CD14-positive monocyte (primary cell): ENCODE results near the gene CD79B. TPM values are rescaled to one million over a fixed set of nuclear protein-coding genes. Genes with fewer than 3 reads are reported as not detected.

Source experiments
- DNase-seq, 3 donors: peaks; one replicate each; pipeline ENCODE4 v3.0.0-alpha.2; 2011 to 2022
- H2AFZ ChIP-seq: 2 replicates; pipeline ENCODE4 v1.6.0; 2012; ENCODE audit warnings: mild to moderate bottlenecking, low read depth, low read length, inconsistent platforms; ENCODE audit not compliant: insufficient read depth, poor library complexity, severe bottlenecking
- H3K27ac ChIP-seq, 2 donors: 1 replicate in 1 of 2; 2 replicates in 1 of 2; pipeline ENCODE4 v1.5.1; 2012 to 2013; ENCODE audit warnings: low read length in 2 of 2, control low read depth in 1 of 2, inconsistent platforms in 1 of 2, low read depth in 1 of 2, mild to moderate bottlenecking in 1 of 2
- H3K27me3 ChIP-seq, 2 donors: one replicate each; pipeline versions ENCODE4 v1.6.0 to v1.6.1; 2011 to 2013; ENCODE audit warnings: low read length in 2 of 2; ENCODE audit not compliant: control insufficient read depth in 2 of 2, insufficient read depth in 2 of 2
- H3K36me3 ChIP-seq, 2 donors: replicated peaks in 1 of 2; 1 replicate in 1 of 2; 2 replicates in 1 of 2; pipeline versions ENCODE4 v1.5.1 to v1.6.1; 2012 to 2013; ENCODE audit warnings: low read length in 2 of 2, control low read depth in 1 of 2, inconsistent platforms in 1 of 2, mild to moderate bottlenecking in 1 of 2; ENCODE audit not compliant: insufficient read depth in 2 of 2, control insufficient read depth in 1 of 2
- H3K4me1 ChIP-seq, 2 donors: 1 replicate in 1 of 2; 2 replicates in 1 of 2; pipeline versions ENCODE4 v1.5.1 to v1.6.1; 2012 to 2013; ENCODE audit warnings: low read length in 2 of 2, control low read depth in 1 of 2, inconsistent platforms in 1 of 2, mild to moderate bottlenecking in 1 of 2, moderate library complexity in 1 of 2; ENCODE audit not compliant: insufficient read depth in 2 of 2, control insufficient read depth in 1 of 2
- H3K4me2 ChIP-seq: replicated peaks from 2 replicates; pipeline ENCODE3; 2012; ENCODE audit warnings: low read length, moderate library complexity, mild to moderate bottlenecking; ENCODE audit not compliant: poor library complexity, severe bottlenecking; ENCODE audit errors: extremely low read depth
- H3K4me3 ChIP-seq, 3 experiments: fragments of 200-600 bp in 1 of 3; sonication (generic) in 1 of 3; replicated peaks in 1 of 3; 1 replicate in 2 of 3; 2 replicates in 1 of 3; pipeline ENCODE4 v1.5.1; 2011 to 2013; ENCODE audit warnings: low read length in 3 of 3, mild to moderate bottlenecking in 3 of 3, control low read depth in 2 of 3, low read depth in 2 of 3, inconsistent platforms in 1 of 3, moderate library complexity in 1 of 3
- H3K79me2 ChIP-seq: 2 replicates; pipeline ENCODE4 v1.6.0; 2012; ENCODE audit warnings: mild to moderate bottlenecking, control low read depth, inconsistent platforms, low read length, moderate library complexity; ENCODE audit not compliant: insufficient read depth
- H3K9ac ChIP-seq: 2 replicates; pipeline ENCODE4 v1.6.0; 2017; ENCODE audit warnings: low read length, mild to moderate bottlenecking; ENCODE audit not compliant: insufficient read depth, poor library complexity, severe bottlenecking
- H3K9me3 ChIP-seq, 2 donors: replicated peaks in 1 of 2; 1 replicate in 1 of 2; 2 replicates in 1 of 2; pipeline versions ENCODE4 v1.5.1 to v1.6.1; 2012 to 2013; ENCODE audit warnings: low read length in 2 of 2, control low read depth in 1 of 2; ENCODE audit not compliant: control insufficient read depth in 1 of 2, insufficient read depth in 1 of 2
- H4K20me1 ChIP-seq: 2 replicates; pipeline ENCODE4 v1.6.0; 2012; ENCODE audit warnings: mild to moderate bottlenecking, low read length, control low read depth, moderate library complexity; ENCODE audit not compliant: insufficient read depth
- H3K27ac Mint-ChIP-seq, 7 donors: one replicate each; pipeline ENCODE4 v1.8.0; 2020; ENCODE audit warnings: mild to moderate bottlenecking in 7 of 7, mixed read lengths in 7 of 7, moderate library complexity in 6 of 7, inconsistent platforms in 2 of 7
- H3K27me3 Mint-ChIP-seq, 3 donors: one replicate each; pipeline ENCODE4 v1.8.0; 2021 to 2022; ENCODE audit warnings: low read depth in 3 of 3, mild to moderate bottlenecking in 3 of 3, mixed read lengths in 3 of 3, moderate library complexity in 3 of 3, inconsistent platforms in 1 of 3
- H3K36me3 Mint-ChIP-seq, 2 donors: one replicate each; pipeline ENCODE4 v1.8.0; 2020; ENCODE audit warnings: mixed read lengths in 2 of 2, inconsistent platforms in 1 of 2, mild to moderate bottlenecking in 1 of 2
- H3K4me1 Mint-ChIP-seq: one replicate; pipeline ENCODE4 v1.8.0; 2020; ENCODE audit warnings: mild to moderate bottlenecking, mixed read lengths
- H3K4me3 Mint-ChIP-seq, 2 donors: one replicate each; pipeline ENCODE4 v1.8.0; 2020; ENCODE audit warnings: mild to moderate bottlenecking in 2 of 2, mixed read lengths in 2 of 2, moderate library complexity in 1 of 2
- H3K9me3 Mint-ChIP-seq, 7 donors: one replicate each; pipeline ENCODE4 v1.8.0; 2020 to 2022; ENCODE audit warnings: mixed read lengths in 7 of 7, mild to moderate bottlenecking in 6 of 7, moderate library complexity in 6 of 7, inconsistent platforms in 2 of 7
- CTCF ChIP-seq: fragments of 200-600 bp; IDR thresholded peaks from one replicate; pipeline ENCODE4 v1.8.0; 2022; ENCODE audit warnings: antibody characterized with exemption, mild to moderate bottlenecking
- WGBS: methylation state at CpG from one replicate; pipeline ENCODE4 v1.1.5; 2013; ENCODE audit warnings: missing lambda C conversion rate; ENCODE audit not compliant: insufficient coverage; 5-methylcytosine and 5-hydroxymethylcytosine counted together
- intact Hi-C, 2 donors: fragments of 100-400 bp; cut with micrococcal nuclease; formaldehyde crosslinking; loops; one replicate each; pipeline versions ENCODE4 v1.15.0 to v1.15.1; 2023
- polyA plus RNA-seq, 3 donors: library from polyadenylated mRNA; depleted of rRNA in 1 of 3; unstranded in 2 of 3; stranded (reverse) in 1 of 3; fragments of 300-500 nt in 2 of 3; fragments of >200 nt in 1 of 3; fragmentation: Illumina TruSeq in 2 of 3; gene quantifications; 1 replicate in 2 of 3; 2 replicates in 1 of 3; pipeline ENCODE4 v1.2.3, GENCODE V29; 2012 to 2021
- small RNA-seq: library from RNA; depleted of rRNA; stranded (forward); fragments of <200 nt; gene quantifications from one replicate; pipeline ENCODE3, GENCODE V24; 2012; ENCODE audit warnings: low read depth; ENCODE audit not compliant: insufficient read length

CD79B gene
- polyA plus RNA-seq, 3 donors = 19.6 to 21.8 (median 20.9) TPM

- intact Hi-C loops = no loop called here
- 90% methylated on average over 8 of the region's 12 CpGs for WGBS
These were observed 51.4 kb downstream of the CD79B start for GRCh38 chr17:63880706-63881105.

More at GRCh38 chr17:63880706-63881105, 51.4 kb downstream of the CD79B start:
- Histone ChIP-seq H3K4me1 (no peaks in the 10 kb centered on the region), H3K27ac (no peak overlapping the region), H4K20me1 (no peaks in the 10 kb centered on the region), H3K9me3 (no peaks in the 10 kb centered on the region), H3K36me3 (no peaks in the 10 kb centered on the region), H3K79me2 (no peaks in the 10 kb centered on the region), H3K4me3 (no peak overlapping the region), H3K9ac (no peak overlapping the region), H3K4me2 (no peak overlapping the region), H2AFZ (no peak overlapping the region), H3K27me3 (no peaks in the 10 kb centered on the region)
- no peak for DNase-seq
- Mint-ChIP-seq H3K9me3 (no peaks in the 10 kb centered on the region), H3K4me1 (no peaks in the 10 kb centered on the region), H3K4me3 (no peak overlapping the region), H3K27ac (no peak overlapping the region), H3K36me3 (no peaks in the 10 kb centered on the region), H3K27me3 (peaks cover 5 to 17% (median 14%) of the 10 kb centered on the region in 3 donors)
- TF ChIP-seq CTCF = no peak

Small RNA genes lying within 50 kb of the gene (small RNA-seq; reads per million reads assigned to genes)
- not detected for gene AC040958.1
- not detected for gene AC127029.1
- not detected for gene GH1

Other genes starting within 250 kb of the CD79B start
- gene LIMD2, start 232.2 kb downstream of the CD79B start, polyA plus RNA-seq = 100 to 1,000 TPM; 315 to 631 (median 334) TPM
- 10 to 100 TPM; 12.5 to 51.9 (median 19.8) TPM for gene STRADA, start 190.5 kb downstream of the CD79B start, polyA plus RNA-seq
- gene CCDC47, start 158.7 kb downstream of the CD79B start, polyA plus RNA-seq = 10 to 100 TPM; 15.2 to 56.4 (median 43.0) TPM
- gene DDX42, start 158.2 kb downstream of the CD79B start, polyA plus RNA-seq = 10 to 100 TPM in 1 of 3 donors, 1 to 10 TPM in 2; 3.1 to 89.2 (median 5.3) TPM
- gene PSMC5, start 104.9 kb downstream of the CD79B start, polyA plus RNA-seq = 10 to 100 TPM; 82.8 to 97.2 (median 88.3) TPM
- 10 to 100 TPM in 2 of 3 donors, 1 to 10 TPM in 1; 9.2 to 23.7 (median 15.0) TPM for gene FTSJ3, start 104.7 kb downstream of the CD79B start, polyA plus RNA-seq
- 10 to 100 TPM; 60.2 to 77.9 (median 64.0) TPM for gene SMARCD2, start 89.6 kb downstream of the CD79B start, polyA plus RNA-seq
- not detected for gene CSH2, start 58.7 kb downstream of the CD79B start, polyA plus RNA-seq
- not detected for gene GH2, start 50.4 kb downstream of the CD79B start, polyA plus RNA-seq
- gene CSH1, start 35.8 kb downstream of the CD79B start, polyA plus RNA-seq = not detected
- gene CSHL1, start 21.1 kb downstream of the CD79B start, polyA plus RNA-seq = not detected
- gene GH1, start 13.5 kb downstream of the CD79B start, polyA plus RNA-seq = not detected
- gene SCN4A, start 40.6 kb upstream of the CD79B start, polyA plus RNA-seq = not detected
- gene PRR29, start 66.0 kb upstream of the CD79B start, polyA plus RNA-seq = 1 to 10 TPM in 2 of 3 donors, under 1 TPM in 1; 0.03 to 2.1 (median 1.4) TPM
- 100 to 1,000 TPM; 111 to 186 (median 174) TPM for gene ICAM2, start 88.3 kb upstream of the CD79B start, polyA plus RNA-seq
- gene ERN1, start 197.8 kb upstream of the CD79B start, polyA plus RNA-seq = 10 to 100 TPM; 11.0 to 27.5 (median 13.7) TPM